Amniotic stem cell (primary cell): ENCODE results near the gene FAS.

Experiments used
- DNase-seq: peaks from one replicate; lab custom pipeline; 2025; lab: John Stamatoyannopoulos, UW

FAS gene

GRCh38 chr10:89035461-89035860 is 44.9 kb downstream of the FAS start:
- DNase-seq, result no peak

DNA sequence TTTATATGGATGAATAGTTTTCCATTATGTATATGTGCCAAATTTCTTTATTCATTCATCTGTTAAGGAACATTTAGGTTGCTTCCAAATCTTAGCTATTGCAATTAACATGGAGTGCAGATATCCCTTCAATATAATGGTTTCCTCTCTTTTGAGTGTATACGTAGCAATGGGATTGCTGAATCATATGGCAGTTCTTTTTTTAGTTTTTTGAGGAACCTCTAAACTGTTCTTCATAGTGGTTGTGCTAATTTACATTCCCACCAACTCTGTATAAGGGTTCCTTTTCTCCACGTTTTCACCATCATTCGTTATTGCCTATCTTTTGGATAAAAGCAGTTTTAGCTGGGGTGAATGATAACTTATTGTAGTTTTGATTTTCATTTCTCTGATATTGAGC is 46.5 kb downstream of the FAS start:
- no peak for DNase-seq

DNA sequence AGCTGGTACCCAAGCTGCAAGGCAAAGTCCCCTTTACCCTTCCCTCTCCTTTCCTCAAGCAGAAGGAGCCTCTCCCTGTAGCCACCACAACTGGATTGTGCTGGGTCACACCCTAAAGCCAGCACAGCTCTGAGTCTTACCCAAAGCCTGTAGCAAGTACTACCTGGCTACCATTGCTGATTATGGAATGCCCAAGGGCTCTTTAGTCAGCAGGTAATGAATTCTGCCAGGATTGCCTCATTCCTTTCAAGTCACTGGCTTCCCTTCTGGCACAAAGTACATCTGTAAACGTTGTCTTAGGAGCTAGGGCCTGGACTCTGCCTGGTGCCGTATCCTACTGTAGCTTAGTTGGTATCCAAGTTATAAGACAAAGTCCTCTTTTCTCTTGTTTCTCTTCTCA is 52.0 kb downstream of the FAS start:
- no peak for DNase-seq

- DNase-seq, result no peak
Observed at GRCh38 chr10:89043052-89043451, 52.5 kb downstream of the FAS start.

GRCh38 chr10:89047397-89047796 is 56.8 kb downstream of the FAS start:
- DNase-seq, result no peak

DNA sequence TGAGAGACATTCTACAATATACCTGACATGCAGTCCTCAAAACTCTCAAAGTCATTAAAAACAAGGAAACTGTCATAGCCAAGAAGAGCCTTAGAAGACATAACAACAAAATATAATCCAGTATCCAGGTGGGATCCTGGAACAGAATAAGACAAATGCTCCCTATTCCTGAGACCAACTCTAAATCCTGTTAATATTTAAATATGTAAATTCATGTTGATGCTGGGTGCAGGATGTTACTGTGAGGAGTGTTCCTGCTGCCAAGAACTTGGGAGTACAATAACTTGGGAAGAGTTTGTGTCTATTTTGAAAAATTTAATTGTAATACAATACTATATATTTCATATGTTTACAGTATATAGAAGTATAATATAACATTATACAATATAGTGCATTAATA is 61.0 kb downstream of the FAS start:
- DNase-seq, result no peak

GRCh38 chr10:89053555-89053954 is 63.0 kb downstream of the FAS start:
- no peak for DNase-seq

DNA sequence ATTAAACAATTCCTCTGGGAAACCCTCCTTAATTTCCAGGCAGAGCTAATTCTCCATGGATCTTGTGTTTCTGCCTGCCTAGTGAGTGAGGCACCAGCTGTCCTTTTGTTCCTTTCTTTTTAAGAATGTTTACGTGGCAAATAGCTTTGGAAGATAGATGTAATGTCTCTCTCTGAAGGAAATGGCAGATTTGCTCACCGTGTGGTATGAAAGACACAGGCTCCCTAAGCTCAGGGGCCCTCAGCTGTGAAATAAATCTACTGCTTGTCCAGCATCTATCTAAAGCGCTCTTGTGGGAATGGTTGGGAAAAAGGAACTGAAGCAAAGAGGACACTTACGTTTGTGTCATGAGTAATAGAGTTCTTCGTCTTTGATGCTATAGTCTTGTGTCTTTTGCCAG is 64.6 kb downstream of the FAS start:
- DNase-seq, result no peak

GRCh38 chr10:89062861-89063260 is 72.3 kb downstream of the FAS start:
- DNase-seq, result no peak

DNA sequence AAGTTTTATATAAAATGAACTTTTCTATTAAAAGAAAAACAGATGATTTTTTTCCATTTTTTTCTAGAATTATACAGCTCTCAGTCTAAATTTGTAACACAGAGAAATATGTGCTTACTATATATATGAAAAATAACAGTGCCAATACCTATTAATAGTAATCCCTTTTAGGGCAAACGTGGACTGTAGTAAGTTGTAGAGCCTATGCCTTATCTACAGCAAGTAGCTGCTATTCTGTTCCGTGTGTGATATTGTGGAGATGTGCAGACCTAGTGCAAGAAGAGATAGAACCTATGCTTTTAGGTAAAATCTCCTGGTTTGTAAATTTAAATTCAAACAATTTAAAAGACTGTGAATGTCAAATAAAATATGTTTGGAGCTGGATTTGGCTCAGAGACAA is 72.9 kb downstream of the FAS start:
- no peak for DNase-seq

- DNase-seq, result no peak
Observed at GRCh38 chr10:89064748-89065147, 74.2 kb downstream of the FAS start.
